ENCODE results near the gene RAB30.

Gene RAB30

GRCh38 chr11:82998697-82999096 lies 73.0 kb downstream of the RAB30 start:
- DNase-seq, result no peak
- in situ Hi-C loops (cut with HindIII; ENCODE audit: low pct_ligation_motif_present, low sequenced_read_pairs), result no loop called here
- TF ChIP-seq, protein P1, sequence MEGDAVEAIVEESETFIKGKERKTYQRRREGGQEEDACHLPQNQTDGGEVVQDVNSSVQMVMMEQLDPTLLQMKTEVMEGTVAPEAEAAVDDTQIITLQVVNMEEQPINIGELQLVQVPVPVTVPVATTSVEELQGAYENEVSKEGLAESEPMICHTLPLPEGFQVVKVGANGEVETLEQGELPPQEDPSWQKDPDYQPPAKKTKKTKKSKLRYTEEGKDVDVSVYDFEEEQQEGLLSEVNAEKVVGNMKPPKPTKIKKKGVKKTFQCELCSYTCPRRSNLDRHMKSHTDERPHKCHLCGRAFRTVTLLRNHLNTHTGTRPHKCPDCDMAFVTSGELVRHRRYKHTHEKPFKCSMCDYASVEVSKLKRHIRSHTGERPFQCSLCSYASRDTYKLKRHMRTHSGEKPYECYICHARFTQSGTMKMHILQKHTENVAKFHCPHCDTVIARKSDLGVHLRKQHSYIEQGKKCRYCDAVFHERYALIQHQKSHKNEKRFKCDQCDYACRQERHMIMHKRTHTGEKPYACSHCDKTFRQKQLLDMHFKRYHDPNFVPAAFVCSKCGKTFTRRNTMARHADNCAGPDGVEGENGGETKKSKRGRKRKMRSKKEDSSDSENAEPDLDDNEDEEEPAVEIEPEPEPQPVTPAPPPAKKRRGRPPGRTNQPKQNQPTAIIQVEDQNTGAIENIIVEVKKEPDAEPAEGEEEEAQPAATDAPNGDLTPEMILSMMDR (IDR thresholded peaks at IDR 0.05; ENCODE audit: low read depth, low read length, missing control alignments), result no peak
- peaks cover 2% of the 10 kb centered on the region for H3K36me3 ChIP-seq (replicated peaks)
- no peaks in the 10 kb centered on the region for H3K27me3 ChIP-seq (replicated peaks)
- no peak overlapping the region for H3K4me3 ChIP-seq (ENCODE audit: low read depth, low read length)
- no peak overlapping the region for H3K27ac ChIP-seq

DNA sequence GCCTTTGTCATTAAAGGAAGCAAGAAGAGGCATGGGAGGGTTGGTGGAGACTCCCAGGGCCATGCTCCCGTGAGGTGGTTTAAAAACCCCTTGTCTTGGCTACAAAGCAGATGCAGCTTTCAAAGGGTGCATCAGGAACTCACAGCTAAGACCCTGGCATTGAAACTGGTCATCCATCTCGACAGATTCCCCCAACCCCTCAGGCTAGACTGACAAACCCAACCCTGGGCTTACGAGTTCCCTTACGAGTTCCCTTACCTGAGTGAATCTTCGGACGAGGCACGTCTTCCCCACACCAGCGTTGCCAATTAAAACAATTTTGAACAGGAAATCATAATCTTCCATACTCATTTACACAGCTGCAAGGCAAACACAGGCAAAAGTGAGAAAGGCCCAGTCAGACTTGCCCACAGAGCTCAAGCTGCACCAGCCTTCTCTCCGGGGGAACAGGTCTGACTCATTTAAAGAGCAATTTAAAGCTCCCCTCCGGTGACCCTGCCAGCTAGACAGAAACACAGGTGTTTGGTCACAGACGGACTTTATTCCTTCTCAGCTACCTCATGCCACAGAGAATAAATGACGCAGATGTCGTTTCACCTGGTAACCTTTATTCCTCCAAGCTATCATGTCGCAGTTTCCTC lies 74.6 kb downstream of the RAB30 start:
- TF ChIP-seq, protein P1 (IDR thresholded peaks at IDR 0.05; ENCODE audit: low read depth, low read length, missing control alignments), result no peak
- Histone ChIP-seq H3K36me3 (replicated peaks) (peaks cover 2% of the 10 kb centered on the region), H3K27me3 (replicated peaks) (no peaks in the 10 kb centered on the region), H3K27ac (no peak overlapping the region), H3K4me3 (ENCODE audit: low read depth, low read length) (no peak overlapping the region)
- in situ Hi-C loops (cut with HindIII; ENCODE audit: low pct_ligation_motif_present, low sequenced_read_pairs), result no loop called here
- no peak for DNase-seq

DNA sequence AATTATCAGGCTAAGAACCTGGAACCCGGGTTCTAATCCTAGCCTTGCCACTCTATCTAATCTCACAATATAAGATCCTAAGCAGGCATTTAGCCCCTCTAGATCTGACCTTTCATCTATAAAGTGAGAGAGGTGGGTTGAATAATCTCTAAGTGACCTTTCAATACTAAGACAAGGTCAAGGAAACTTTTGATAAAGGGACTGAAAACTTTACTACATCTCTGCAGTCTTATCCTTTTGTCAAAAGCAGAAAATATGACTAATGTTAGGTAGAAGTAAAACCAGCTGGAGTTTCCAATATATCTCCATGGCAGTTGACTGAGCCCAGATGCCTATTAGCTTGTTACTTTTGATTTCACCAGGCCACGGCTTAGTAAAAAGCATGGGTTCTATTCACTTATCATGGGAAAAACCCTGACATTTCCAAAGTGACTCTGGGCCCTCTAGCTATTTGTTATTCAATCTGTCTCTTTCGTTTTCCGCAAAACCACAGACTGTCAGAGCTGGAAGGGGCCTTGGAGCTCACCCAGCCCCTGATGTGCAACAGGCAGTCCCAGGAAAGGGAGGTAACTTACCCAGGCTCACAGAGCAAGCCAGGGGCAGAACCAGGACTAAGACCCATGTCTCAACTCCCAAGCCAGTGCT lies 75.8 kb downstream of the RAB30 start:
- Histone ChIP-seq H3K27me3 (replicated peaks) (no peaks in the 10 kb centered on the region), H3K27ac (peak overlapping the region; percentile 19)
- in situ Hi-C loops (cut with HindIII; ENCODE audit: low pct_ligation_motif_present, low sequenced_read_pairs), result no loop called here

GRCh38 chr11:82995235-82995634 lies 76.5 kb downstream of the RAB30 start:
- Histone ChIP-seq H3K27me3 (replicated peaks) (no peaks in the 10 kb centered on the region), H3K27ac (no peak overlapping the region), H3K36me3 (replicated peaks) (peaks cover 2% of the 10 kb centered on the region), H3K4me3 (ENCODE audit: low read depth, low read length) (no peak overlapping the region)
- in situ Hi-C loops (cut with HindIII; ENCODE audit: low pct_ligation_motif_present, low sequenced_read_pairs), result no loop called here
- TF ChIP-seq, protein P1 (IDR thresholded peaks at IDR 0.05; ENCODE audit: low read depth, low read length, missing control alignments), result no peak
- no peak for DNase-seq

More for the DNA sequence above, 75.8 kb downstream of the RAB30 start:
- peaks cover 2% of the 10 kb centered on the region for H3K36me3 ChIP-seq (replicated peaks)
- peak; percentile 60 for DNase-seq
- TF ChIP-seq, protein P1 (IDR thresholded peaks at IDR 0.05; ENCODE audit: low read depth, low read length, missing control alignments), result no peak
- no peak overlapping the region for H3K4me3 ChIP-seq (ENCODE audit: low read depth, low read length)

DNA sequence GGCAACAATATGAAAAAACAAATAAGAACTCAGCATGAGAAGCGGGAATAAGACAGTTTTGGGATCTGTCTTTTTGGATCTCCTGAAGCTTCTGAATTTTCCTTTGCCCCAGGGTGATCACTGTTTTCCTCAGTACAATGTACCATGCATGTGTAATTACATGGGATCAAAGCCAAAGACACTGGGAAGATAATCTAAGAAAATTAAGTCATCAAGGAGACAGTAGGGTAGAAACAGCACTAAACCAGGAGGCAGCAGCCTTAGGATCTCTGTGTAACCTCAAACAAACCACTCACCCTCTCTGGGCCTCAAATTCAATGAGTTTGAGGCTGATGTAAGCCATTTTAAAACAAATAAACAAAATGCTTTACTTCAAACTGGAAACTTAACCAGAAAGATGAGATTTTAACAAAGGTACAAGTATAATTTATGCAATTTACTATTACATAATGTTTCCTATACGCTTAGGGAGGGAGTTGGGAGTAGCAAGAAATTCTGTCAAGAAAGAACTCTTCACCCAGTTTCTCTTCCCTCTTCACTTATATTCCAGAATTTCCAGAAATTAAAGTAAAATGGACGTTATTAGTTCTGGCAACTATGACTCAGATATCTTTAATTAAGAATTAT lies 77.0 kb downstream of the RAB30 start:
- Histone ChIP-seq H3K4me3 (ENCODE audit: low read depth, low read length) (no peak overlapping the region), H3K27me3 (replicated peaks) (no peaks in the 10 kb centered on the region), H3K36me3 (replicated peaks) (peaks cover 2% of the 10 kb centered on the region), H3K27ac (no peak overlapping the region)
- in situ Hi-C loops (cut with HindIII; ENCODE audit: low pct_ligation_motif_present, low sequenced_read_pairs), result no loop called here
- DNase-seq, result no peak
- TF ChIP-seq, protein P1 (IDR thresholded peaks at IDR 0.05; ENCODE audit: low read depth, low read length, missing control alignments), result no peak
